BE2C (cell line): ENCODE data around the gene TGFB3.

Experiments used
- DNase-seq: peaks from one replicate; pipeline ENCODE4 v3.0.0-alpha.2; 2020
- H3K27me3 ChIP-seq: fragments of 250-450 bp; sonication (Bioruptor Pico); 2 replicates; pipeline ENCODE4 v1.5.1; 2020; ENCODE audit warnings: mild to moderate bottlenecking
- H3K36me3 ChIP-seq: fragments of 250-450 bp; sonication (Bioruptor Pico); 2 replicates; pipeline ENCODE4 v1.5.1; 2020; ENCODE audit warnings: mild to moderate bottlenecking
- H3K4me1 ChIP-seq: fragments of 250-450 bp; sonication (Bioruptor Pico); 2 replicates; pipeline ENCODE4 v1.5.1; 2020
- H3K4me3 ChIP-seq: 2 replicates; pipeline ENCODE4 v1.5.1; 2011; ENCODE audit warnings: low read depth, low read length
- H3K9me3 ChIP-seq: fragments of 250-450 bp; sonication (Bioruptor Pico); 2 replicates; pipeline ENCODE4 v1.5.1; 2020
- TF ChIP-seq, protein P1 (sequence below): IDR thresholded peaks from 2 replicates; pipeline ENCODE4 v1.5.1; 2012; ENCODE audit warnings: mild to moderate bottlenecking, low read depth, low read length

TGFB3 gene

DNA sequence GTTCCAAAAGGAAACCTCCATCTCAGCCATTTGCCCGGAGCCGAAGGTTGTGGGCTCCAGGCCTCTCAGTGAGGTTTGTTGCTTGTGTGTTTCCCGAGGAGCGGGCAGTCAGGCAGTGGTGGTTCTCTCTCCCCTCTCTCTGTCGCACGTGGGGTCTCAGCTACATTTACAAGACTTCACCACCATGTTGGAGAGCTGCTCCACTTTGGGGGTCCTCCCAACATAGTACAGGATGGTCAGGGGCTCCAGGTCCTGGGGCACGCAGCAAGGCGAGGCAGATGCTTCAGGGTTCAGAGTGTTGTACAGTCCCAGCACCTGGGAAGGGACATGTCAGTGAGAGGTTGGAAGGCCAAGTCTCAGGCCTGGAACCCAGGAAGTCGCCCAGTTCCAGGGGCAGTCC, 22.8 kb downstream of the TGFB3 start:
- Histone ChIP-seq H3K4me3 (no peak overlapping the region), H3K36me3 (no peaks in the 10 kb centered on the region; the same call in 1 of the 2 replicates), H3K27me3 (no peaks in the 10 kb centered on the region), H3K9me3 (no peaks in the 10 kb centered on the region), H3K4me1 (peaks cover 14% of the 10 kb centered on the region)
- DNase-seq: no peak
- TF ChIP-seq, protein P1, sequence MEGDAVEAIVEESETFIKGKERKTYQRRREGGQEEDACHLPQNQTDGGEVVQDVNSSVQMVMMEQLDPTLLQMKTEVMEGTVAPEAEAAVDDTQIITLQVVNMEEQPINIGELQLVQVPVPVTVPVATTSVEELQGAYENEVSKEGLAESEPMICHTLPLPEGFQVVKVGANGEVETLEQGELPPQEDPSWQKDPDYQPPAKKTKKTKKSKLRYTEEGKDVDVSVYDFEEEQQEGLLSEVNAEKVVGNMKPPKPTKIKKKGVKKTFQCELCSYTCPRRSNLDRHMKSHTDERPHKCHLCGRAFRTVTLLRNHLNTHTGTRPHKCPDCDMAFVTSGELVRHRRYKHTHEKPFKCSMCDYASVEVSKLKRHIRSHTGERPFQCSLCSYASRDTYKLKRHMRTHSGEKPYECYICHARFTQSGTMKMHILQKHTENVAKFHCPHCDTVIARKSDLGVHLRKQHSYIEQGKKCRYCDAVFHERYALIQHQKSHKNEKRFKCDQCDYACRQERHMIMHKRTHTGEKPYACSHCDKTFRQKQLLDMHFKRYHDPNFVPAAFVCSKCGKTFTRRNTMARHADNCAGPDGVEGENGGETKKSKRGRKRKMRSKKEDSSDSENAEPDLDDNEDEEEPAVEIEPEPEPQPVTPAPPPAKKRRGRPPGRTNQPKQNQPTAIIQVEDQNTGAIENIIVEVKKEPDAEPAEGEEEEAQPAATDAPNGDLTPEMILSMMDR: no peak

GRCh38 chr14:75952489-75952888, 29.3 kb downstream of the TGFB3 start:
- TF ChIP-seq, protein P1: no peak
- Histone ChIP-seq H3K36me3 (no peaks in the 10 kb centered on the region), H3K4me1 (no peaks in the 10 kb centered on the region), H3K27me3 (no peaks in the 10 kb centered on the region), H3K9me3 (no peaks in the 10 kb centered on the region), H3K4me3 (no peak overlapping the region)
- DNase-seq: no peak

DNA sequence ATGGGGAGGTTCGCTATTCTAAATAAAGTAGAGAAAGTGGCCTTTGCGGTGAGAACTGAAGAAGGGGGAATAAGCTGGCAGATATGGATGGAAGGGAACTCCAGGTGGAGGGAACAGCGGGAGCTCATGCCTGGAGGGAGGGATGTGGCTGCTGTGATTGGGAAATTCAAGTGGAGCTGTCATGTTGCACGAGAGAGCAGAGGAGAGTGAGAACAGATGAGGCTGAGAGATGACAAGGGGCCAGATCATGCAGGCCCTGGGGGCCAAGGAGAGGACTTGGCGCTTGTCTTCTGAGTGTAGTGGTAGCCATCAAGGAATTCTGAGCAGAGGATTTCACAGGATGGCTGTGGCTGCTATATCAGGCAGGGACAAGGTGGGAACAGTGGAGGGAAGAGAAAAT, 35.0 kb downstream of the TGFB3 start:
- H3K36me3 ChIP-seq: no peaks in the 10 kb centered on the region
- no peaks in the 10 kb centered on the region for H3K9me3 ChIP-seq
- H3K4me1 ChIP-seq: no peaks in the 10 kb centered on the region; the same call in 1 of the 2 replicates
- H3K4me3 ChIP-seq: no peak overlapping the region
- TF ChIP-seq, protein P1: no peak
- peak; percentile 35 for DNase-seq
- no peaks in the 10 kb centered on the region for H3K27me3 ChIP-seq

GRCh38 chr14:75944607-75945241, 37.1 kb downstream of the TGFB3 start:
- Histone ChIP-seq H3K36me3 (no peaks in the 10 kb centered on the region), H3K9me3 (no peaks in the 10 kb centered on the region), H3K4me1 (peaks cover 8% of the 10 kb centered on the region), H3K27me3 (no peaks in the 10 kb centered on the region), H3K4me3 (no peak overlapping the region)
- no peak for DNase-seq
- TF ChIP-seq, protein P1: no peak

- TF ChIP-seq, protein P1: no peak
- peak; percentile 17 for DNase-seq
- H3K4me1 ChIP-seq: peaks cover 8% of the 10 kb centered on the region
- no peaks in the 10 kb centered on the region for H3K36me3 ChIP-seq
- no peaks in the 10 kb centered on the region for H3K27me3 ChIP-seq
- H3K9me3 ChIP-seq: no peaks in the 10 kb centered on the region
- no peak overlapping the region for H3K4me3 ChIP-seq
Measured at GRCh38 chr14:75941030-75941429, 40.8 kb downstream of the TGFB3 start.

GRCh38 chr14:75939200-75939599, 42.6 kb downstream of the TGFB3 start:
- H3K4me1 ChIP-seq: peaks cover 8% of the 10 kb centered on the region
- H3K27me3 ChIP-seq: no peaks in the 10 kb centered on the region
- no peaks in the 10 kb centered on the region for H3K36me3 ChIP-seq
- TF ChIP-seq, protein P1: no peak
- H3K4me3 ChIP-seq: no peak overlapping the region
- no peak for DNase-seq
- no peaks in the 10 kb centered on the region for H3K9me3 ChIP-seq
